Measurements from ENCODE around the gene RGS3. TPM values are rescaled to one million over a fixed set of nuclear protein-coding genes. Genes with fewer than 3 reads are reported as not detected.

The RGS3 gene
- total and polyA plus RNA-seq, 10 of the 15 experiments (the other 5 are each of a cell fraction or from before 2014, with no cell fraction given) = 2.9 to 138 (median 28.8) TPM

GRCh38 chr9:113446323-113446740 lies 17.2 kb upstream of the RGS3 start:
- no peak for FAIRE-seq
- RAD21 ChIA-PET (ENCODE audit: unreplicated experiment) = interaction anchor here (0.6 to 10.1 kb wide), 26 partner anchors 9 to 858 kb away, joined by 3 to 247 read pairs (median 4); partner anchors contain the start of genes C9orf43, CDC26, POLE3 and PRPF4

More at GRCh38 chr9:113446323-113446740, 17.2 kb upstream of the RGS3 start:
- no peak overlapping the region for H3K4me2 ChIP-seq (ENCODE audit: control insufficient read depth, insufficient read depth)
- ChIA-PET SMC1A (ENCODE audit: uncharacterized antibody, unreplicated experiment) (interaction anchor here (0.6 to 9.5 kb wide), 29 partner anchors 8 to 221 kb away, joined by 3 to 245 read pairs (median 5); partner anchors contain the start of genes ALAD, CDC26 and PRPF4), CTCF (interaction anchor here (0.6 to 10.1 kb wide), 38 partner anchors 9 to 685 kb away, joined by 3 to 384 read pairs (median 5); partner anchors contain the start of genes ALAD, C9orf43, CDC26 and POLE3), POLR2A (interaction anchor here (1.4 to 1.6 kb wide), 4 partner anchors 77 to 209 kb away, joined by 4 to 6 read pairs (median 6); no protein-coding TSS in a partner anchor)
- H3K9ac ChIP-seq (ENCODE audit: control insufficient read depth, insufficient read depth, low read length) = no peak overlapping the region
- H3K79me2 ChIP-seq (ENCODE audit: control insufficient read depth, insufficient read depth, low read length) = no peaks in the 10 kb centered on the region
- H3K4me3 ChIP-seq = no peak overlapping the region
- H3K36me3 ChIP-seq (ENCODE audit: control insufficient read depth in 2 of 2, insufficient read depth in 2 of 2, low read length in 1 of 2) = no peaks in the 10 kb centered on the region
- no peaks in the 10 kb centered on the region for H3K27me3 ChIP-seq (replicated peaks in 1 of 2; ENCODE audit: control insufficient read depth in 2 of 2, insufficient read depth in 2 of 2, low read length in 1 of 2)
- no TSS peak for BruUV-seq (replicated peaks)
- H2AFZ ChIP-seq (ENCODE audit: control insufficient read depth, low read depth, low read length) = no peak overlapping the region
- ATAC-seq (peak; percentile 80), DNase-seq (ENCODE audit: low read depth, low spot score) (peak; percentile 25)
- 33% methylated on average over 3 of the region's 3 CpGs for WGBS (ENCODE audit: insufficient coverage, insufficient replicate concordance, low lambda C conversion rate, missing lambda C conversion rate)
- H3K27ac ChIP-seq (ENCODE audit: control insufficient read depth, insufficient read depth) = no peak overlapping the region
- intact Hi-C loops (cut with micrococcal nuclease; ENCODE audit: unreplicated experiment) = loop anchor here (2.0 kb wide), 3 partner anchors 70 to 208 kb away; no protein-coding TSS in a partner anchor
- H4K20me1 ChIP-seq (ENCODE audit: control insufficient read depth, insufficient read depth) = no peaks in the 10 kb centered on the region
- TF ChIP-seq CTCF (IDR thresholded peaks at IDR 0.05 in 2 of 3, conservative IDR thresholded peaks at IDR 0.05 in 1 of 3; ENCODE audit: control insufficient read depth in 2 of 3, extremely low read depth in 1 of 3, insufficient read depth in 1 of 3, low read depth in 3 of 3, low read length in 3 of 3) (peak; percentile 42 to 69 (median 50); a peak in 5 of 6 replicates), POLR2AphosphoS5 (IDR thresholded peaks at IDR 0.05; ENCODE audit: low read length) (no peak), SMC3 (IDR thresholded peaks at IDR 0.05; ENCODE audit: borderline replicate concordance, low read length) (peak; percentile 94), IKZF2 (IDR thresholded peaks at IDR 0.05) (peak in 1 of 2 experiments; percentile 32; a peak in 1 of 4 replicates), RAD21 (IDR thresholded peaks at IDR 0.05; ENCODE audit: insufficient read depth, low read depth, low read length) (peak; percentile 81), SKIL (IDR thresholded peaks at IDR 0.05; ENCODE audit: low read depth, poor library complexity, severe bottlenecking) (peak; percentile 24)
- H3K4me1 ChIP-seq (ENCODE audit: control insufficient read depth, insufficient read depth, low read length) = no peaks in the 10 kb centered on the region
- H3K9me3 ChIP-seq (replicated peaks; ENCODE audit: control insufficient read depth, insufficient read depth, low read length) = no peaks in the 10 kb centered on the region
- in situ Hi-C loops (cut with MboI) = loop anchor here (5.0 kb wide), 2 partner anchors 136 to 211 kb away; no protein-coding TSS in a partner anchor

Measured in GM12878 (cell line).